Bronchial epithelial cell (primary cell): ENCODE data around the gene CCR7. TPM values are rescaled to one million over a fixed set of nuclear protein-coding genes. Genes with fewer than 3 reads are reported as not detected.

Source experiments
- DNase-seq: peaks from one replicate; pipeline ENCODE4 v3.0.0-alpha.2; 2010; ENCODE audit warnings: low read depth
- FAIRE-seq: peaks from 2 replicates; lab custom pipeline; 2011; peaks lifted over from hg19 to GRCh38; lab: Jason Lieb, UNC
- H3K27me3 ChIP-seq: 2 replicates; pipeline ENCODE4 v1.5.1; 2011; ENCODE audit warnings: low read length; ENCODE audit not compliant: control insufficient read depth, insufficient read depth
- H3K36me3 ChIP-seq: 2 replicates; pipeline ENCODE4 v1.5.1; 2011; ENCODE audit warnings: low read length; ENCODE audit not compliant: control insufficient read depth, insufficient read depth
- H3K4me3 ChIP-seq: 2 replicates; pipeline ENCODE4 v1.5.1; 2011; ENCODE audit warnings: mild to moderate bottlenecking, low read depth, low read length, control low read depth
- CTCF ChIP-seq: IDR thresholded peaks from 2 replicates; pipeline ENCODE4 v1.5.1; 2011; ENCODE audit warnings: mild to moderate bottlenecking, moderate library complexity, low read length, control low read depth, inconsistent platforms; ENCODE audit not compliant: insufficient read depth, severe bottlenecking
- total RNA-seq: library from RNA; depleted of rRNA; stranded (reverse); fragments of >200 nt; gene quantifications from 2 replicates; pipeline ENCODE4 v1.2.1, GENCODE V29; 2014

CCR7 gene
- total RNA-seq, 1 donor from 2014 or later = not detected

- H3K36me3 ChIP-seq = no peaks in the 10 kb centered on the region
- TF ChIP-seq CTCF = no peak
- no peak for FAIRE-seq
- no peak for DNase-seq
- no peak overlapping the region for H3K4me3 ChIP-seq
- no peaks in the 10 kb centered on the region for H3K27me3 ChIP-seq
These were observed 42.9 kb downstream of the CCR7 start for GRCh38 chr17:40522250-40522960.

GRCh38 chr17:40520991-40521453 is 44.2 kb downstream of the CCR7 start:
- H3K27me3 ChIP-seq = no peaks in the 10 kb centered on the region
- no peak for FAIRE-seq
- no peak for DNase-seq
- no peak overlapping the region for H3K4me3 ChIP-seq
- no peak for TF ChIP-seq CTCF
- H3K36me3 ChIP-seq = no peaks in the 10 kb centered on the region

- no peak for DNase-seq
- Histone ChIP-seq H3K36me3 (no peaks in the 10 kb centered on the region), H3K4me3 (no peak overlapping the region), H3K27me3 (no peaks in the 10 kb centered on the region)
- no peak for TF ChIP-seq CTCF
- no peak for FAIRE-seq
These were observed 46.0 kb downstream of the CCR7 start for GRCh38 chr17:40519089-40519775.

- DNase-seq (peak; percentile 94), FAIRE-seq (no peak)
- H3K27me3 ChIP-seq = no peaks in the 10 kb centered on the region
- H3K36me3 ChIP-seq = no peaks in the 10 kb centered on the region
- H3K4me3 ChIP-seq = no peak overlapping the region
- TF ChIP-seq CTCF = no peak
These were observed 46.7 kb downstream of the CCR7 start for GRCh38 chr17:40518401-40519088.

GRCh38 chr17:40517981-40518380 is 47.3 kb downstream of the CCR7 start:
- no peak for DNase-seq
- Histone ChIP-seq H3K27me3 (no peaks in the 10 kb centered on the region), H3K4me3 (no peak overlapping the region), H3K36me3 (no peaks in the 10 kb centered on the region)
- FAIRE-seq = no peak
- TF ChIP-seq CTCF = no peak
